Activated CD4-positive, alpha-beta T cell treated with anti-CD3 and anti-CD28 coated beads for 36 hours (primary cell): ENCODE results near the gene ULBP1. TPM values are rescaled to one million over a fixed set of nuclear protein-coding genes. Genes with fewer than 3 reads are reported as not detected.
"Not testable (repeated sequence)": the region's sequence is repeated elsewhere in the genome, so short reads cannot be mapped to it uniquely, and the experiment has no call there.

ENCODE experiments used
- ATAC-seq: fragments of 200-7000 bp; cut with Tn5 transposase; one replicate; pipeline ENCODE4 v1.10.0; 2021; ENCODE audit warnings: mild to moderate bottlenecking, moderate library complexity
- CTCF ChIA-PET: fragments of 350-600 bp; sonication (Branson Sonifier 250); formaldehyde crosslinking; loops from one replicate; lab custom pipeline; 2021; ENCODE audit warnings: antibody characterized with exemption; lab: Charles Lee
- POLR2A ChIA-PET: fragments of 350-600 bp; sonication (Branson Sonifier 250); formaldehyde crosslinking; loops from one replicate; lab custom pipeline; 2021; ENCODE audit warnings: antibody characterized with exemption, inconsistent platforms; lab: Charles Lee
- DNase-seq: peaks from one replicate; pipeline ENCODE4 v3.0.0-alpha.2; 2020
- H3K27ac Mint-ChIP-seq: one replicate; pipeline ENCODE4 v1.8.0; 2021; ENCODE audit warnings: mixed read lengths
- H3K27me3 Mint-ChIP-seq: one replicate; pipeline ENCODE4 v1.8.0; 2021; ENCODE audit warnings: mixed read lengths
- H3K36me3 Mint-ChIP-seq: one replicate; pipeline ENCODE4 v1.8.0; 2021; ENCODE audit warnings: low read depth, mixed read lengths
- H3K4me1 Mint-ChIP-seq: one replicate; pipeline ENCODE4 v1.8.0; 2021; ENCODE audit warnings: mixed read lengths
- H3K4me3 Mint-ChIP-seq: one replicate; pipeline ENCODE4 v1.8.0; 2021; ENCODE audit warnings: mild to moderate bottlenecking, moderate library complexity, mixed read lengths
- H3K9me3 Mint-ChIP-seq: one replicate; pipeline ENCODE4 v1.8.0; 2021; ENCODE audit warnings: low read depth, mixed read lengths
- intact Hi-C, 2 experiments: fragments of 100-400 bp; cut with DNase I in 1 of 2; cut with micrococcal nuclease in 1 of 2; formaldehyde crosslinking; loops; one replicate each; pipeline versions ENCODE4 v1.14.2 to v1.15.1; 2022 to 2024; cut with DNase I, micrococcal nuclease
- total RNA-seq, 2 experiments: library from RNA; stranded (reverse); gene quantifications; one replicate each; pipeline ENCODE4 v1.2.3, GENCODE V29; 2021

Gene ULBP1
- total RNA-seq, 2 experiments from 2014 or later = 2.7 to 5.0 TPM

DNA sequence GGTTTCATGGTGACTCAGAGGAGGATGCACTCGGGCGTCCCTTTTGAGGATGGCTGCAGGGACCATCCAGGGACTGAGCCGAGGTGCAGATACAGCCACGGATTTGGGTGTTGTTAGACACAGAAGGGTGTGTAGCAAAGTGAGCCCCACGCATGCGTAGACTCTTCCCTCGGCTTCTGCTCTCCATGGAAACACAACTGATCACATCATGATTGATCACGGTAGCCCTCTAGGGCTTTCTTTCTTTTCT is 606 bp upstream of the ULBP1 start:
- Mint-ChIP-seq H3K9me3 (no peaks in the 10 kb centered on the region), H3K4me3 (peak overlapping the region; percentile 77), H3K36me3 (no peaks in the 10 kb centered on the region), H3K27me3 (peaks cover 65% of the 10 kb centered on the region), H3K4me1 (peaks cover 22% of the 10 kb centered on the region), H3K27ac (peak overlapping the region; percentile 91)
- POLR2A ChIA-PET = no interaction called here
- CTCF ChIA-PET = no interaction called here
- DNase-seq (peak; percentile 78), ATAC-seq (peak; percentile 58)
- intact Hi-C loops = loop anchor here (1.0 to 5.0 kb wide), 9 partner anchors 21 to 904 kb away; partner anchors contain the start of genes NUP43 (in 2 of the 2), PCMT1 (in 2 of the 2), GINM1 (in 1 of the 2) and LRP11 (in 1 of the 2)

DNA sequence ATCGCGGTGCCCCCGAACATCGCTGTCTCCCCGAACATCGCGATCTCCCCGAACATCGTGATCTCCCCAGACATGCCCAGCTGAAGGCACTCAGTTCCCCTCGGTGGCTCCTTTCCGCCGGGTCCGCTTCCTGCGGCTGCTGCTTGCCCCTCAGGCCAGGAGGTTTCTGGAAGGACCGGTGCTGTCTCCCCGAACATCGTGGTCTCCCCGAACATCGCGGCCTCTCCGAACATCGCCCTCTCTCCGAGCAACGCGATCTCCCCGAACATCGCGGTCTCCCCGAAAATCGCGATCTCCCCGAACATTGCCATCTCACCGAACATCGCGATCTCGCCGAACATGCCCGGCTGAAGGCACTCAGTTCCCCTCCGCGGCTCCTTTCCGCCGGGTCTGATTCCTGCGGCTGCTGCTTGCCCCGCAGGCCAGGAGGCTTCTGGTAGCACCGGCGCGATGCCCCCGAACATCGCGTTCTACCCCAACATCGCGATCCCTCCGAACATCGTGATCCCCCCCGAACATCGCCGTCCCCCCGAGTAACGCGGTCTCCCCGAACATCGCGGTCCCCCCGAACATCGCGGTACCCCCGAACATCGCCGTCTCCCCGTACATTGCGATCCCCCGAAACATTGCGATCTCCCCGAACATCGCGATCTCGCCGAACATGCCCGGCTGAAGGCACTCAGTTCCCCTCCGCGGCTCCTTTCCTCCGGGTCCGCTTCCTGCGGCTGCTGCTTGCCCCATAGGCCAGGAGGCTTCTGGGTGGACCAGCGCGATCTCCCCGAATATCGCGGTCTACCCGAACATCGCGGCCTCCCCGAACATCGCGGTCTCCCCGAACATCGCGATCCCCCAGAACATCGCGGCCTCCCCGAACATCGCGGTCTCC is 808 bp downstream of the ULBP1 start:
- ChIA-PET CTCF (interaction anchor here (0.7 kb wide), 1 partner anchor 745 kb away, joined by 3 read pairs; no protein-coding TSS in a partner anchor), POLR2A (no interaction called here)
- Mint-ChIP-seq H3K27me3 (peaks cover 67% of the 10 kb centered on the region), H3K4me3 (peak overlapping the region; percentile 77), H3K36me3 (peaks cover 2% of the 10 kb centered on the region), H3K27ac (peak overlapping the region; percentile 91), H3K4me1 (peaks cover 19% of the 10 kb centered on the region), H3K9me3 (no peaks in the 10 kb centered on the region)
- ATAC-seq (no peak), DNase-seq (peak; percentile 46)
- intact Hi-C loops = loop anchor here (2.0 to 5.0 kb wide), 2 partner anchors 40 to 217 kb away; partner anchors contain the start of genes NUP43 (in 2 of the 2) and PCMT1 (in 2 of the 2)

DNA sequence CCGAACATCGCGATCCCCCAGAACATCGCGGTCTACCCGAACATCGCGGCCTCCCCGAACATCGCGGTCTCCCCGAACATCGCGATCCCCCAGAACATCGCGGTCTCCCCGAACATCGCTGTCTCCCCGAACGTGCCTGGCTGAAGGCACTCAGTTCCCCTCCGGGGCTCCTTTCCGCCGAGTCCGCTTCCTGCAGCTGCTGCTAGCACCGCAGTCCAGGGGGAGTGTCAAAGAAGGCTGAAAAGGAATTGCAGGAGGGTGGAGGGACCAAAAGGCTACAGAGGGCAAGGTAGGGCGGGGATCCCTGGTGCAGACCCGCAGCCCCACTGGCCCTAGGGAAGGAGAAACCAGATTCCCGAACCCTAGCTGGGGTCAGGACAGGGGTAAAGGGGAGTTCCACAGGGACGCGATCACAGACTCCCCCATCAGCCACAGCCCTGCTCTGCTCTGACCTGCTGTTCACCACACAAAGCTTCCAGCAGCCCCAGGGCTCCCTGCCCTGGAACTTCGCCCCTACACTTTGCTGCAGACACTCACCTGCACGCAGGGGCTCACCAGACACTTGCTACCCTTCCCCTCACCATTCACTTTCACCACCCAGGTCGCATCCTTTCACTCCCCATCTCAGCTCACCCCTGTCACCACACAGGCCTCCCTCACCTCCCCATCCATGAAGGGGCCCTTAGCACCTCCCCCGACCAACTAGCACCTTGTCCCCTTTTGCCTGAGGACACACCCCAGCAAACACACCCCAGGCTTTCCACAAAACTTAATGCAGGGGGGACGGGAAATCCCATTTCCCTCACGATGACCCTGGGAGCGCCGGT is 1.7 kb downstream of the ULBP1 start:
- peak overlapping the region; percentile 56 for H3K27ac Mint-ChIP-seq
- peaks cover 19% of the 10 kb centered on the region for H3K4me1 Mint-ChIP-seq
- no peaks in the 10 kb centered on the region for H3K9me3 Mint-ChIP-seq
- ChIA-PET POLR2A (no interaction called here), CTCF (interaction anchor here (0.7 kb wide), 1 partner anchor 745 kb away, joined by 3 read pairs; no protein-coding TSS in a partner anchor)
- intact Hi-C loops = loop anchor here in 1 of 2 experiments (2.0 kb wide), 1 partner anchor 39 kb away; no protein-coding TSS in a partner anchor
- ATAC-seq (no peak), DNase-seq (peak; percentile 47)
- H3K36me3 Mint-ChIP-seq = peaks cover 2% of the 10 kb centered on the region
- peaks cover 70% of the 10 kb centered on the region for H3K27me3 Mint-ChIP-seq
- peak overlapping the region; percentile 77 for H3K4me3 Mint-ChIP-seq

DNA sequence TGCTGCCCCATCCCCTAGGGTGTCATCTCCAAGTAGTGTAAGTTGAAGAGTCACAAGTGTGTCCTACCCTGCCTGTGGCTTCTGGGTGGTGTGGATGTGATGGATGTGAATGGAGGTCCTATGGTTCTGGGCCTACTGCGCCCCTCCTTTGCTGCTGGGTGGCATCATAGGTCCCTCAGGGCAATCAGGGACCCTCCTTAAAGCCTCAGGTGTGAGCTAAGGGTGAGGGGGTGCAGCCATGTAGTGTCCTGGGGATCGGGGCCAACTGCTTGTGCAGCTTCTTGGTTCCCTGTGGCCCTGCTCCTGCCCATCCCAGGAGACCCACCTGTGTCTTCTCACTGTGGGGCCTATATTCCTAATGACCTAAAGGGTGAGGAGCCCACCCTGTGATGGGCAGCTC is 2.6 kb downstream of the ULBP1 start:
- POLR2A ChIA-PET, DNase-seq, ATAC-seq, H3K9me3 Mint-ChIP-seq, intact Hi-C loops, H3K36me3 Mint-ChIP-seq, CTCF ChIA-PET, H3K27ac Mint-ChIP-seq, H3K4me3 Mint-ChIP-seq: not testable (repeated sequence)
- Mint-ChIP-seq H3K4me1 (peaks cover 19% of the 10 kb centered on the region), H3K27me3 (peaks cover 69% of the 10 kb centered on the region)

DNA sequence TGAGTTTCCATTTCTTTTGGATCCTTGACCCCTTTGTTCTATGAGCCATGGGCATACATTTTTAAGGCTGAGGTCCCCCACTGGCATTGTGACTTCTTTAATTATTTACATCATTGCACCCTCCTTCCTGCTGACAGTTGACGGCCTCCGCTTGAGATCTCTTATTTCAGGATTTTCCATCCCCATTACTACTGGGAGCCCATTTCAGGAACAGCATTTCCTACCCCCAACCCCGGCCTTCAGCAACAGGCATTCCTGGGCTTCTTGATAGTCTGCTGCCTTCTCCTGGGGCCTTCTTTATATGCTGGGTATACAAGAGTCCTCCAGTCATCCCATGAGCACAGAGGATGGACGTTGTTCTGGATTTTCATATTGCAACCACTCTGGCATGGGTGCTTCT is 3.8 kb downstream of the ULBP1 start:
- intact Hi-C loops = no loop called here
- H3K27ac Mint-ChIP-seq = no peak overlapping the region
- no peaks in the 10 kb centered on the region for H3K9me3 Mint-ChIP-seq
- ChIA-PET CTCF (no interaction called here), POLR2A (no interaction called here)
- DNase-seq = no peak
- H3K36me3 Mint-ChIP-seq = peaks cover 2% of the 10 kb centered on the region
- peaks cover 67% of the 10 kb centered on the region for H3K27me3 Mint-ChIP-seq
- peaks cover 17% of the 10 kb centered on the region for H3K4me1 Mint-ChIP-seq
- no peak overlapping the region for H3K4me3 Mint-ChIP-seq
- ATAC-seq = no peak

DNA sequence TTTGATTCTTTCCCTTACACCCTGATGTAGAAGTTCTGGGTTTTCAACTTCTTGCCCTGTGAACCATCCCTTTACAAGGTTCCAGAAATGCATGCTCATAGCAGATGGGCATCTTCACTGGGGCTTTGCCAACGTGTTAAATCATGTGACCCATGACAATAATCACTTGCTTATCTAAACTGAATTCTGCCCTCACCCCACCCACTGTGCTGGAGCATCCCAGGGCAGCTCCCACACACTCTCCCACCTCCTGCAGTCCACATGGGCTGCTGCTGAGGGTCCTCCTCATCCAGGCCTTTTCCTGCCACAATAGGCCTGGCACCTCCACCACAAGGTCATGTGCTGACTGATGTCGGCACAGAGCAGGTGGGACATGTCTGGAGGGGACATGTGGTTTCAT is 4.3 kb downstream of the ULBP1 start:
- H3K36me3 Mint-ChIP-seq, CTCF ChIA-PET, H3K4me3 Mint-ChIP-seq, H3K27ac Mint-ChIP-seq, intact Hi-C loops, H3K9me3 Mint-ChIP-seq, DNase-seq, POLR2A ChIA-PET, ATAC-seq: not testable (repeated sequence)
- Mint-ChIP-seq H3K4me1 (peaks cover 13% of the 10 kb centered on the region), H3K27me3 (peaks cover 67% of the 10 kb centered on the region)

- ATAC-seq, POLR2A ChIA-PET, H3K4me3 Mint-ChIP-seq, DNase-seq, CTCF ChIA-PET, H3K36me3 Mint-ChIP-seq, H3K27ac Mint-ChIP-seq, intact Hi-C loops, H3K9me3 Mint-ChIP-seq: not testable (repeated sequence)
- Mint-ChIP-seq H3K4me1 (peaks cover 11% of the 10 kb centered on the region), H3K27me3 (peaks cover 69% of the 10 kb centered on the region)
These were observed 5.2 kb downstream of the ULBP1 start for GRCh38 chr6:149968909-149969308.

- POLR2A ChIA-PET = no interaction called here
- intact Hi-C loops = no loop called here
- H3K27me3 Mint-ChIP-seq = peaks cover 69% of the 10 kb centered on the region
- CTCF ChIA-PET = interaction anchor here (0.7 kb wide), 1 partner anchor 17 kb away, joined by 4 read pairs; no protein-coding TSS in a partner anchor
- H3K27ac Mint-ChIP-seq = no peak overlapping the region
- H3K9me3 Mint-ChIP-seq = no peaks in the 10 kb centered on the region
- no peak for ATAC-seq
- H3K36me3 Mint-ChIP-seq = peaks cover 2% of the 10 kb centered on the region
- no peak overlapping the region for H3K4me3 Mint-ChIP-seq
- peaks cover 5% of the 10 kb centered on the region for H3K4me1 Mint-ChIP-seq
- DNase-seq = no peak
These were observed 5.9 kb downstream of the ULBP1 start for GRCh38 chr6:149969635-149970034.

DNA sequence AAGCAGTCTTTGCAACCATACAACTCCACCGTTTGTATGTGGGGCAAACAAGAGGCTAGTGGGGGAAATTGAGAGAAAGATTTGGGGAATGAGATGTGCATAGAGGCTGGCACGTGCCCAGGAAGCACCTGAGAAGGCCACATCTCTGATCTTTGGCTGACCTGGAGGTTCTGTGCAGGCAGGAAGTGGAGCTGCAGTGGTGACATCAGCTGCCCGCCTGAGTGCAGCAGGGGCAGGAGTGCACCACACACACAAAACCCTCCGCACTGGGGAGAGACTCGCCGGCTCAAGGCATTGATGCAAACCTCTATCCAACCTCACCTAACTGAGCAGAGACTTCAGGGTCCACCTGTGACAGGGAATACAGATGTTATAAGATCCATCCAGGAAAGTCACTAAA is 10.7 kb downstream of the ULBP1 start:
- peak; percentile 64 for ATAC-seq
- intact Hi-C loops, H3K36me3 Mint-ChIP-seq, H3K27ac Mint-ChIP-seq, H3K4me1 Mint-ChIP-seq, H3K4me3 Mint-ChIP-seq, H3K9me3 Mint-ChIP-seq, DNase-seq, POLR2A ChIA-PET: not testable (repeated sequence)
- CTCF ChIA-PET = interaction anchor here (1.4 kb wide), 1 partner anchor 46 kb away, joined by 4 read pairs; no protein-coding TSS in a partner anchor
- peaks cover 71% of the 10 kb centered on the region for H3K27me3 Mint-ChIP-seq

- Mint-ChIP-seq H3K4me1 (no peaks in the 10 kb centered on the region), H3K9me3 (no peaks in the 10 kb centered on the region), H3K27ac (no peak overlapping the region), H3K36me3 (no peaks in the 10 kb centered on the region), H3K27me3 (peaks cover 69% of the 10 kb centered on the region), H3K4me3 (no peak overlapping the region)
- intact Hi-C loops = no loop called here
- ATAC-seq (peak; percentile 53), DNase-seq (no peak)
- ChIA-PET POLR2A (no interaction called here), CTCF (no interaction called here)
These were observed 11.1 kb downstream of the ULBP1 start for GRCh38 chr6:149974825-149975224.

- ATAC-seq (no peak), DNase-seq (no peak)
- intact Hi-C loops = no loop called here
- Mint-ChIP-seq H3K4me3 (no peak overlapping the region), H3K36me3 (no peaks in the 10 kb centered on the region), H3K9me3 (no peaks in the 10 kb centered on the region), H3K27me3 (peaks cover 67% of the 10 kb centered on the region), H3K4me1 (no peaks in the 10 kb centered on the region), H3K27ac (no peak overlapping the region)
- CTCF ChIA-PET = no interaction called here
- POLR2A ChIA-PET = no interaction called here
These were observed 11.7 kb downstream of the ULBP1 start for GRCh38 chr6:149975400-149975799.
